OCI-M2 (cell line): ENCODE measurements around the gene HMHB1.

Experiments used
- DNase-seq: peaks from one replicate; lab custom pipeline; 2025; ENCODE audit not compliant: unreplicated experiment; lab: John Stamatoyannopoulos, UW

The HMHB1 gene

GRCh38 chr5:143865426-143866025, 53.6 kb downstream of the HMHB1 start:
- no peak for DNase-seq
